ENCODE results near the gene SLC49A4.

The SLC49A4 gene

DNA sequence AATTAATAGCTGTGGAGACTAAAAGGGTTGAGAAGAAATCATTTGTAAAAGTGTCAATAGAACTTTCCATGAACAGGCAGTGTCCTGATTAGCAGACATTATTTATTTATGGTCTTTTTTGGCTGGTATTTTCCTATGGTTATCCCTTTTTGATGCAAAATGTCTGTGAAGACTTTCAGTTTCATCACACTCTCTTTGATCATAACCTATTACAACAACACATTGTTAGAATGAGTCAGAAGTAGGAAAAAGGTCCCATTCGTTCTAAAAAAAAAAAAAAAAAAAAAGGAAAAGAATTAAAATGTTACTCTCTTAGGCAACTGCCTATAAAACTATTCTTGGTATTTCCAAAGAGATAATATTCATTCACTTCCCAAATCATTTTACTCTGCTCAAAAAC, 62.1 kb downstream of the SLC49A4 start:
- DNase-seq = no peak

DNA sequence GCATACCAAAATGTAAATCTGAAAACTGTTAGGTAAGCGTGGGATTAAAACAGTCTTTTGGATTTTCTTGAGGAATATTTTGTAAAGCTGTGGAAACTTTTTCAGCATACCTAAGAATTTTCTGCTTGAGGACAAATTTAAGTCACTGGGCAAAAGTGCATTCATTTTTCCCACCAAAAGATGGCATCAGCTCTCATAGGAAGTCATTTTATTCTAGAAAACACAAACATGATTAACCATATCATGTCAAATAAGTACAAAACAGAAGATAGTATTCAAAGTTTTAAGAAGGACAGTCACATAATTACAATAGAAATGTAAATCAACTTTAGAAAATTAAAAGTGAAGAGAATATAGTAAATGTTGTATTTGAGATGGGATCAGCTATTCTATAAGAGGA, 63.5 kb downstream of the SLC49A4 start:
- DNase-seq = peak in 1 of 56 donors; percentile 1

DNA sequence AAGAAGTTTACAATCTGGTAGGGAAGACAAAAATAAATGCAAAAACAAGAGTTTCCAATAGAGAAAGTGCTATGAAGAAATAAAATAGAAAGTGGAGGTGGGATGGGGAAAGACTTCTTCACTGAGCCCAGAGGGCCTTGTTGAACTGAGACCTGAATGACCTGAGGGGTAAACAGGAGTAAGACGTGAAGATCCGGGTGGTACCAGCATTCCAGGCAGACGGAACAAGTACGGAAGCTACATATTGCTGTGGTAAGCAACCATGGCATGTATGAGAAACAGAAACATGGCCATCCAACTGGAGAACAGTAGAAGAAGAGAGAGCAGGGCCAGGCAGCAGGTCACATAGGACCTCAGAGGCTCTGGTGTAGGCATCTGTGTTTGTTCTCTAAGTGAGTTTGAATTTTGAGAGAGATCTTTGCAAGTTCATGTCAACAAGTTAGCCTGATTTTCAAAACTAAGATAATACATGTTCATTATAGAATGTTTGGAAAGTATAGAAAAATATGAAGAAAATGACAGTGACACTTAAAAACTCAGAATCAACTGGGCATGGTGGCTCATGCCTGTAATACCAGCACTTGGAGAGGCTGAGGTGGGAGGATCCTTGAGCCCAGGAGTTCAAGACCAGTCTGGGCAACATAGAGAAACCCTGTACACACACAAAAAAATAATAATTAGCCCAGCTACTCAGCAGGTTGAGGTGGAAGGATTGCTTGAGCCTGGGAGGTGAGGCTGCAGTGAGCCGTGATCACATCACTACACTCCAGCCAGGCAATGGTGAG, 64.3 kb downstream of the SLC49A4 start:
- DNase-seq = no peak

DNA sequence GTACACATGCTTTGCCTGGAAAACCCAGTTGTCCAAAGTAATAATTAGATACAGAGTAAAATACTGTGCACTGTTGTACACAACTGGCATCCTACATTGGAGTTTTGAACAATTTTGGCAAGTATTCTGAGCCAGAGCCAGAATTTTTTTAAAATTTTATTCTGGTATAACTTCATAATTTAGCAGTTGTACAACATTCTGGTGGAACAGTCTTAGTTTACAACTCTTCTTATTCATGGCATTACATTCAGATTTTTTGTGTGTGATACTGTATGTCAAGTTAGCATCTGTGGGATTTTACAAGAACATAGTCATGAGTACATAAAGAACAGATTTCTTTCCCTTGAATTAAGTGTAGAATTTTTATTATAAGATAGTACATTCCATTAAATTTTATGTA, 67.5 kb downstream of the SLC49A4 start:
- no peak for DNase-seq

DNA sequence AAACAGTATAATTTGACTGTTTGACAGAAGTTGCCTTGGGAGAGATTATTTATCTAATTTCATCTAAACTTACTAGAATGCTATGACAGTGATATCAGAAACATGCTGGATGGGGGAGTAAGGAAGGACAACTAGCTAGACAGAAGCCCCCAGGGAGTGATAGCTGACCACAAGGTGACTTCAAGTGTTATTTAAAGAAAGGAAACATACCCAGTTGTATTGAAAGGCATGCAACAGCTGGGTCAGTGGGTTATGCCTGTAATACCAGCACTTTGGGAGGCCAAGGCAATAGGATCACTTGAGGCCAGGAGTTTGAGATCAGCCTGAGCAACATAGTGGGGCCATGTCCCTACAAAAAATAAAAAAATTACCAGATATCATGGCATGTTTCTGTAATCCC, 69.6 kb downstream of the SLC49A4 start:
- DNase-seq = no peak

DNA sequence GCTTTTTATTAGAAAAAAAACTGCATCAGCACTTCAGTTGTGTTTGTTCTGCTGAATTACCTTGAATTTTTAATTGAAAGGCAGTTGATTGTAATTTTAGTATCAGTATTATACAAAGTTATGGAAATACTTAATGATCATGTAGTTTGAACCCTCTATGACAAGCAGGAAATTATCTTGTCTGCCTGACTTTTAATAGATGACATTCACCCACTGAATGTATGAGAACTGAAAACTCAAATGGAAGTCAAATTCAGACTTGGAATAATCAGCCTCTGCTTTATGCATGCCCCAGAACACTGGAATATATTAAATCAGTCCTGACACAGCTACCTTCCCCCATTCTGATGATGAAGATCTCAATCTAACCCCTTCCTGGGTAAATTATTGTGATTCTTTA, 73.5 kb downstream of the SLC49A4 start:
- DNase-seq = no peak

DNA sequence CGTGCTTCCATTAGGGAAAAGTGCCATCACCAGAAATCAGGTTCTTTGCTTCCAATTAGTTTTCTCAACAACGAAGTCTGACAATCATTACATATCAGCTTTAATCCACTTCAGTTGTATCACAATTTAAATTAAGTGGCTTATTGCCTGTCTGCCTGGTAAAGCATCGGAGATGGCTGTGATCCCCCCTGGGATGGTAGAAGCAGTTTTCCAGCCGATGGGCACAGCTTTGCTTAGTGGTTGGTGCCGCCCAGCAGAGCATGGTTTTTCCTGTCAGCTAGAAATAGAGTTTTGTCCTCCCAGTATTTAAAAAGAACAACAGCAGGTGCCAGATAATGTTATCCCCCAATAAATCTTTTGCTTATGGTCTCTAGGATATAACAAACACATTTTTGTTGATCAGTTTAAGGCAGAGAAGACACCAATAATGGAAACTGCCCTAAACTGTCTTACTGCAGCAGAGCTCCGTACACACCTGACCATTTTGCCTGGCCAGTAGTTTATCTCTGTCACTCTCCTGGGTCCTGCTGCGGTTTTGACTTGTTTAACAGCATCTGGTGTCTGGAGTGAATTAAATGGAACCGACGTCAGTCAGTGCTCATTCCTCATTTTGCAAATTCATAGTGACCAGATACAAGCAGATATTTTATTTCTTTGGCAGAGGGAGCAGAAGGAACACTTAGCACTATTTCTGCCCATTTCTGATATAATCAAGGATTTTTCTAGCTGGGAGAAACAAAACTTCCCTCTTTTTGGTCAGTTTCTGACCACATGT, 79.1 kb downstream of the SLC49A4 start:
- DNase-seq = no peak

DNA sequence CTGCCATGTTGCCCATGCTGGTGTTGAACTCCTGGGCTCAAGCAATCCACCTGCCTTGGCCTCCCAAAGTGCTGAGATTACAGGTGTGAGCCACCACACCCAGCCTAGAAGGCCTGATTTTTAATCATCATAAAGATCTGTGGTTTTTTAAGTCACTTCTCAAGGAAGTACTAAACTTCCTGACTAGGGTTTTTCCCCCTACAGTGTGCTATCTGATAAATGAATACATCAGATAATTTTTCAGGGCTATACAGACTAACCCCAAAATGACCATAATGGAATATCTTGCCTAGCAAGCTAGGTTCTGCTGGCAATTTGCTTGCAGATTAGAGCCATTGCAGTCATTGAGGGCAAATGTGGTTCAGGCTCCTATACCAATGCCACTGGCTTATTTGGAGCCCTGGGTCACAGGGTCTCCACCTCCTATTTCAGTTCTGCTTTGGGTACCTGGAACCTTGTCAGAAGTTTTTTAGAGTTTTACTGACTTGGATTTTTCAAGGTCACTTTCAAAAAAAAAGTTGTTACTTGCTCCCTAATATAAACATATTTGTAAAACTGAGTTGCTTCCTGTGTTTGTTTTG, 80.8 kb downstream of the SLC49A4 start:
- no peak for DNase-seq

DNA sequence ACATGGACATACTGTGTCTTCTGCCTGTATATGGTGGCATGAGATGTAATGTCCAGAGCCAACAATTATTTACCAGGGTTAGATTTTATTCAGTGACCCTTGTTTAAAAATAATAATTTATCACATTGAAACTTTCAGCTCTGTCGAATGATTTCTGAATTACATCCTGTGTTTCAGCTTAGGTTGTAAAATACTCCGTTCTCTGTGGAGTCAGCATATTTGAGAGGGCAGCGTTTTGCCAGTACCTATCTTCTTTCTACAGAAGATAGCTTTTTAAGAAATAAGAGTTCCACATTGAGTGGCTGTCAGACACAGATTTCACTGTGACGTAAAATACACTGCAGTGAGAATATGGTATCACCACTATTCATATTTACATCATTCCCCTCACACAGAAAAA, 85.3 kb downstream of the SLC49A4 start:
- no peak for DNase-seq

DNA sequence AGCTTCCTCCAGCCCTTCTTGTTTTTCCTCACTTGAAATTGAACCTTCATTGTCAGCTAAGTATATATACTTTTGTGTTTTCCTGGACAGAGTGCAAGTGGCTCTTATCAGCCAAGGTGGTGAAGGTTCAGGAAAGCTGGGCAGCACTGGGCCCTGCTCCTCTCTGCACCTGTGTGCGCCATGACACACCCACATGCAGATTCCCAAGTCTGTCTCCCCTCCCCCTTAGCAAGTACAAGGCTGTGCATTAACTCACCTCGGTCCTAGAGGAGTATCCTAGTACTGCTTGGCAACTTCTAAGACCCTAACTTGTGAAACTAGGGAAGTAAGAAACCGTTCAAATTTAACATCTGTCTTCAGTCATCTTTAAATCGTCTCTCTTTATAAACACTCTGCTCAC, 85.8 kb downstream of the SLC49A4 start:
- no peak for DNase-seq

DNA sequence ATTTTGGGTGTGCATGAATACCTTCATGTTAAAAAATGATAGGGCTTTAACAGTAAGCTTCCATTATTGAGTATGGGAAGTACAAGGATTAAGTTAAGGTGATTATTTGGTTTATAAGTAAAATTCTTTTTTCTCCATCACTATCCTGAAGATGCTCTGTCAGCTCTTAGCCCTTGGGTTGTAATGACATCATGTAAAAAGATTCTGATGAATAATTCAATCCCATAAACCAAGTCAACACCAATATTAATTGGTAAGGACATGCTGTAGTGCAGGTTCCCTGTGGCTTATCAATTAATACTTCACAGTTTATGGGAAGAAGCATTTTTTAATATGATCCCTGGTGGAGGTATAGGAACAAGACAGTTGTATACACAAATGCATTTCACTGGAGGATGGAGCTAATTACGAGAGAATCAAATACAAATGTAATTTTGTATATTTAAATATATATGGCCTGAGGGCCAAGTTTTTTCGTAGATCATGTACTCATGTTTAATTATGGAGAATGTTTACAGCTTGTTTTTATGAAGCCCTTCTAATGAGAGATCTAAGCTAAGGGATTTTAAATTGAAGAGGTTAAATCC, 87.6 kb downstream of the SLC49A4 start:
- no peak for DNase-seq

DNA sequence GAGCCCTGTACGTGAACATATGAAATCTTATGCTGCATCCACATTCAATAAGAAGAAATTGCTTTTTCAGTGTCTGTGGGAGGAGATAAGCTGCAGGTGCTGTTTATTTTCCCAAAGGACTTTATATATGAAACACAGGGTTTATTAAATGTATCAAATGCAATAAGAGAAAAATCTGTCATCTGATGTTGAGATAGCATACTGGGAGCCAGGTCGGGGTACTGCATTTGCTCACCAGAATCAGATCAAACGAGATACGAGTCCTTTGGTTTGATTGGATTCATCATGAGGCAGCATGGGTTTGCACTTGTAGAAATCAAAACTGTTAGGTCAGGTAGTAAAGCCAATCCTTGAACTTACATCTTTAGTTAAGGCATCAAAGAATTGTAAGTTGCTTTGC, 91.4 kb downstream of the SLC49A4 start:
- DNase-seq = no peak

DNA sequence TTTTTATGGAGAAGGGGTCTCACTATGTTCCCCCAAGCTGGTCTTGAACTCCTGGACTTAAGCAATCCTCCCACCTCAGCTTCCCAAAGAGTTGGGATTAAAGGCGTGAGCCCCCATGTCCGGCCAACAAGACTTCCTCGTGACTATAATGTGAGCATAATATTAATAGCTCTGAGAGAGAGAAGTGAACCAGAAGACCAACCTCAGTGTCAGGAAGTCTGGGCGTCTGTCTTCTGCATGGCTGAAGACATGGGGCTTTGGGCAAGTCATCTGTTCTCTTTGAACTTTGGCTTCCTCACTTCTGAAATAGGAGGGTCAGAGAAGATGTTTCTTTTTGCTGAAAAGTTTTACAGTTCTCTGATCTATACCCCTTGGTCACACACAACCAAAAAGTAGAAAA, 92.1 kb downstream of the SLC49A4 start:
- peak in 1 of 56 donors; percentile 31 for DNase-seq

DNA sequence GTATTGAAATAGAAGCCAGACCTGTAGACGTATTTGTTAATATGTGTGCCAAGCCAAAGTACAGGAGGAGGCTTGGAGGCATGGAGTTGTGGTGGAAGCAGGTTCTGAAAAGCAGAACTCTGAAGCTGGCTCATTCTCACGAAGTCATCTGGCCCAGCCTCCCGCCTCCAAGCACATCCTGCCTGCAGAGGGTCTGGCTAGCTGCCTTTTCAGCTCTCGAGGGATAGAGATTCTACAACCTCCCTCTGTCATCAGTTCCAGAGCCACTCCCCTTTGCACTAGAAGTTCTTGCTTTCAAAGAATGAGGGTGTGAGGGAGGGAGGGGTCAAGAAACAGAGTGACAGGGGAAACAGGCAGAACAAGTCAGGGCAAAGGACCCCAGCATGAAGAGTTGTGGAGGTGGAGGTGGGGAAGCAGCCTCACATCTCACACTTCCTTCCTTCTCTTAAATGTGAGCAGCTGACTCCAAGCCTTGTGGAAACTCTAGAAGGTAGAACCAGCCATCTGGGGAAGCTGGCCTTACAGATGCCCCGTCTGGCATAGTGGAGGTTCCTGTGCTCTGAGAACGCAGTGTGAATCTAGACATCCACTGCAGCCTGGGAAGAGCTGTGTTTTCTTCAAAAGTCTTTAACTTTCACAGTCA, 95.3 kb downstream of the SLC49A4 start:
- DNase-seq = peak in 22 of 56 donors; percentile 8 to 63 (median 27)

DNA sequence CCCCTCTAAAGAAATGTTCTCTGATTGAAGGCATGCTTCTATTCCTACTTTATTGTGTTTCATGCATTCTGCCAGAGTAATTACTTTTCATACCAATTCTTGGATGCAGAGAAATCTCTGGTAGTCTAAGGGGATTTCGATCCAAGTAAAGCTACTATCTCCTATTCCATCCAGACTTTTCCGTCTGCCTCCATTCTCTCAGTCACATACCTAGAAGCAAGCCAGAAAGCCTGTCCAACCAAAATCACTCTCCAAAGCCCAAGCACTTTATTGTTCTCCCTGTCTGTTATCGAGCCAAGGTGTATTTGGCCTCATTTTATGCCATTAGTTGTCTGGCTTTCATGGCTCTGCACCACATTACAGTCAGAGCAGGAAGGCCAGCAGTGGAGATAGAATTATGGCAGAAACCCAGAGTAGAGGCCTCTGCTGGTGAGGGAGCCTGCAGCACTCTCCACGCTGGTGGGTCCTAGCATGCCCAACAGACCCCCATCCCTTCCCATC, 95.9 kb downstream of the SLC49A4 start:
- DNase-seq = no peak

DNA sequence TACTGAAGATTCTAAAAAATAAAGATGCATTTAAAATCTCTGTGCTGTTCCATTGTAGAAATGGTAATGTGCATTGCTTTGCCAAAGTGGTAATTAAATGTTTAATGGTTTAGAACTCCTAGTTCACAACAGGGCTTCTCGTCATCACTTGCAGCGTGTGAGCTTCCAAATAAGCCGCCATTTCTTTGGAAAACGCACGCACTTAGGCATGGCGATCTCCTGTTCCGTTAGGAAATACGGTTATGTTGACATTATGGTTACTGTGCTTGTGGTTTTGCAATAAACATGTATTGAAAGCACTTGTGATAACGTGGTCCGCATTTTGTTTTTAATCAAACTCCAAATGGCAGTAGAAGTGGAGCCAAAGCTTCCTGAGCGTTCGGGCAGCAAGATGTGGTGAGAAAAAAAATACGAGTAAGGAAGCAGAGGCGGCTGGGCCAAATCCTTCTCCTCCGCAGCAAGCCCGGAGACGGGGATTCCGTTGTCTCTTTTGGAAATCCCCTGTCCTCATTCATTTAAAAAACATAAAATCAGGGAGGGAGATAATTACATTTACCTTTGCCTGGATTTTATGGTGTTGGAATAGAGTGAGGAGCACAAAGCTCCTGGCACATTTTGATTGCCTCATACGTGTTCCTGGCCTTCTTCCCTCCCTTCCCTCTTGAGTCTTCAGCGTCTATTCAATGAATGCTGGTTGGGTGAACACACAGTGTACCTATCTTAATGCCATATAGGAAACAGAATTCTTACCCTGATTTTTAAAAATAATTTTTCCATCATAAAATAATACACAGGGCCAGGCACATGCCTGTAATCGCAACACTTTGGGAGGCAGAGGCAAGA, 97.5 kb downstream of the SLC49A4 start:
- peak in 3 of 56 donors; percentile 8 to 49 (median 19) for DNase-seq

DNA sequence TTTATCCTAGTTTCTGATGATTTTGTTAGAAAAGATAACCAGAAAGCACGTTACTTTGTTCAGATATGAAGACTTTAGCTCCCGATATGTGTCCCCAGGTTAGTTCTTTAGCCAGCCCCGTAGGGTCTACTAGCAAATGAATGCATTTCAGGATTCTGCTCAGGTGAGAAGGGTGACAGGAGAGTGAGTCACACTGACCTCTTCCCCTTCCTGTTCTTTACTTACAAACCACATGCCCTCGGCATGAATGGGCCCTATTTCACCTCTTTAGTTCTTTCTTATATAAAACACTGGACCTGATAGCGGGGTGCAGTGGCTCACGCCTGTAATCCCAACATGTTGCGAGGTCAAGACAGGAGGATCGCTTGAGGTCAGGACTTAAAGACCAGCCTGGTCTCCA, 98.4 kb downstream of the SLC49A4 start:
- no peak for DNase-seq

DNA sequence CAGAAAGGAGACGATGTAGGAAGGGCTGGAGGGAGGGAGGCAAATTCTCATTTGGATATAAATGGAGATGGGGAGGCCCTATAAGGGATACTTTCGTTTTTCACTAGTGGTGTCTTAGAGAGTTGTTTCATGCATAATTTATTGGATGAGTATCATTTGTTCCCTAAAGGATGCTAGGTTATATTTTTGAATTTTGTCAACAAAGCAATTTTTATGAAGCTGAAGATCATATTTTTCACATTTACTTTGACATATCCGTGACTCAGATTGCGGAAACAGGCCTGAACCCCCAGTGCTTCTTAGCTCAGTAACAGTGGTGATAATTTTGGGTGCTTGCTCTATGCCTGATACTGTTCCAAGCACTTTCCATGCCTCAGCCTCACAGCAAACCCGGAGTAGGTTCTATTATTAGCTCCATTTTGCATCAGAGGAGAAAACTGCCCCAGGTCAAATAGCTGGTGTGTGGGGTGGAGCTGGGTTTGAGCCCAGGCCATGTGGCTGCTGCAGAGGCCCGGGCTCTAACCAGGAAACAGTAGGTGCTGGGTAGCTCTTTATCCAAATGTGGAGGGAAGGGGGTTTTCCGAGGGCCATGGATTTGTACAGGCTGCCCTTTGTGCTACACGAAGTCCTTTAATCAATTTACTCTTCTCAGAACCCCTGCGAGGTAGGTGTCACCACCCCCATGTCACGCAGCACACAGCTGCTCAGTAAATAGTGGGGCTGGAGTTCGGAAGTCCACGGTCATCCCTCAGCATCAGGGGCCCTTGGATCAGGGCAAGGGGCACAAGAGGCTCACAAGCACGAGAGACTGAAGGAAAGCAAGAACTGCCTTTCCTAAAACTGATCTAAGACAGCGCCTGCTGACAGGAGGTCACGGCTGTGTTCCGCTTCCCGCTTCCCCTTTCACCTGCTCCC, 99.1 kb downstream of the SLC49A4 start:
- DNase-seq = no peak

DNA sequence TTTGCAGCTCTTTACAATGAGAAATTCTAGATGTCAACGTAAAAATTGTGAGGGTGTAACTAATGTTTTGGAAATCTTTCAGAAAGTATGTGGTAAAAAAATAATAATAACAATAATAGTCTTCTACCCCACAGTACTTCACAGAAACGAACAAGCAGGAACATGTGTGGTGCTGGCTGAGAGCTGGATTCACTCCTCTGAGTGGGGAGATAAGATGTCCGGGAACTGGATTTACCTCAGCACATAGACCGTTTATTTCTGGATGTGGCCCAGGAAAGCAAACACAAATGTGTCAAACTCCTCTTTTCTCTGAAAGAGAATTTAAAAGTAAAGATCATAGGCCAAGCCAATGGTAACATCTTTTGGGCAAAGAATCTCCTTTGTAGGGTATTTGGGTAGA, 103.4 kb downstream of the SLC49A4 start:
- DNase-seq = no peak
